GM12875 (cell line): ENCODE results near the gene HLA-DQB1.
"Not testable (repeated sequence)": the region's sequence is repeated elsewhere in the genome, so short reads cannot be mapped to it uniquely, and the experiment has no call there.

Experiments used
- H3K4me3 ChIP-seq: one replicate; pipeline ENCODE4 v1.5.1; 2011; ENCODE audit warnings: low read depth, low read length, control low read depth
- TF ChIP-seq, protein P1 (sequence below): IDR thresholded peaks from 2 replicates; pipeline ENCODE4 v1.5.1; 2011; ENCODE audit warnings: low read depth, mild to moderate bottlenecking, control low read depth, inconsistent platforms, low read length, moderate library complexity, borderline replicate concordance; ENCODE audit not compliant: insufficient read depth

HLA-DQB1 gene

DNA sequence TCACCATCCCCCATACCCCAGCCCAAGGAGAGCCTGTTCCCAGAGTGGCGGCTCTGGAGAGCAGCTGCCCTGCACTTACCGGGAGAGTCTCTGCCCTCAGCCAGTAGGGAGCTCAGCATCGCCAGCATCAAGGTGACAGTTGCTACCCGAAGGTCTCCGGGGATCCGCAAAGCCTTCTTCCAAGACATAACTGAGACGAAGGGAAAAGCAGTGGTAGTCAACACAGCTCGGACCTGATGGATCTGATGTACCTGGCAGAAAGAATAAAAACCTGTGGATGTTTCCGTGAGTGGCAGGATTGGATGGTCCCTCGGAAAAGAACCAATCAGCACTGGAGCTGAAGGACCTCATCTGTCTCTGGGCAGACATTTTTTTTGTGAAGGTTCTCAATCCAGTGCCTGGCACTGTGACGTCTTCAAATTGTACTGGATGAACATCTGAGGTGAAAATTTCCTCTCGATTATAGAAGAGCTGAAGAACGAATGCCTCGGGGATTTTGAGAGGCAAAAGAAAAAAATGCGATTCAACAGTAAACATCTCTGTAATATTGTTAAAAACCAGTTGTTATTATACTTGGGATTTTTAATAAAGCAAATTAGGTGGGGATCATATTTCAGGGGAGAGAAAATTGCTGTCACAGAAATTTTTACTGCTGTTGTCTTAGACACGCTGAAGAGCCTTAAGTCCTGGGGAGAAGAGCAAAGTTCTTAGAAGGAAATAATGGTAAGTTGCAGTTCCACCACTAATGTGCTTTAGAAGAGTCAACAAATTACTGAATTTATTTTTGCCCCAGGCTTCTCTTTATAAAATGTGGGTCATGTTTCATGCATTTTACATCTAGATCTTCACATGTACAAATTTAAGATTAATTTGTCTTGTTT lies at the start of gene HLA-DQB1:
TSS of gene HLA-DQB1 (minus strand) at position 238 of the 881 bp plus-strand sequence. CDS start at position 188, 50 bp downstream.
- H3K4me3 ChIP-seq, result peak within 1 kb of the TSS; percentile 66
- TF ChIP-seq, protein P1, sequence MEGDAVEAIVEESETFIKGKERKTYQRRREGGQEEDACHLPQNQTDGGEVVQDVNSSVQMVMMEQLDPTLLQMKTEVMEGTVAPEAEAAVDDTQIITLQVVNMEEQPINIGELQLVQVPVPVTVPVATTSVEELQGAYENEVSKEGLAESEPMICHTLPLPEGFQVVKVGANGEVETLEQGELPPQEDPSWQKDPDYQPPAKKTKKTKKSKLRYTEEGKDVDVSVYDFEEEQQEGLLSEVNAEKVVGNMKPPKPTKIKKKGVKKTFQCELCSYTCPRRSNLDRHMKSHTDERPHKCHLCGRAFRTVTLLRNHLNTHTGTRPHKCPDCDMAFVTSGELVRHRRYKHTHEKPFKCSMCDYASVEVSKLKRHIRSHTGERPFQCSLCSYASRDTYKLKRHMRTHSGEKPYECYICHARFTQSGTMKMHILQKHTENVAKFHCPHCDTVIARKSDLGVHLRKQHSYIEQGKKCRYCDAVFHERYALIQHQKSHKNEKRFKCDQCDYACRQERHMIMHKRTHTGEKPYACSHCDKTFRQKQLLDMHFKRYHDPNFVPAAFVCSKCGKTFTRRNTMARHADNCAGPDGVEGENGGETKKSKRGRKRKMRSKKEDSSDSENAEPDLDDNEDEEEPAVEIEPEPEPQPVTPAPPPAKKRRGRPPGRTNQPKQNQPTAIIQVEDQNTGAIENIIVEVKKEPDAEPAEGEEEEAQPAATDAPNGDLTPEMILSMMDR, result no peak

DNA sequence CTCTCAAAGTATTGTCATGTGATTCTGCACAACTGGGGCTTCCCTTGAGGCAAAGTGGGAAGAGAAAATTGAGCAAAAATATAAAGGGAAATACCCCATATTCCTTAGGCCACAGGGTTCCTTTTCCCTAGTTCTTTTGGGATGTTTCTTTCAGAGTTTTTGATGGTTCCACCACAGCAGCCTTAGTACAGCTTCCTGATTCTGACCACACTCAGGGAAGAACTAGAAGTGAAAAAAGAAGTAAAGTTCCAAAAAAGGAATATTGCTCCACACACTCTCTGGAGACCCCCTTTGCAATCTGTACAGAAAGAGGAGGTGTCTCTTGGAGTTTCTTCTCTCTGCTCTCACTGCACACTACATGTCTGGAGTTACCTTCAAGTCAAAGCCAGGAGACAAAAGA lies 46.8 kb upstream of the HLA-DQB1 start:
- TF ChIP-seq, protein P1, result no peak
- H3K4me3 ChIP-seq, result no peak overlapping the region

DNA sequence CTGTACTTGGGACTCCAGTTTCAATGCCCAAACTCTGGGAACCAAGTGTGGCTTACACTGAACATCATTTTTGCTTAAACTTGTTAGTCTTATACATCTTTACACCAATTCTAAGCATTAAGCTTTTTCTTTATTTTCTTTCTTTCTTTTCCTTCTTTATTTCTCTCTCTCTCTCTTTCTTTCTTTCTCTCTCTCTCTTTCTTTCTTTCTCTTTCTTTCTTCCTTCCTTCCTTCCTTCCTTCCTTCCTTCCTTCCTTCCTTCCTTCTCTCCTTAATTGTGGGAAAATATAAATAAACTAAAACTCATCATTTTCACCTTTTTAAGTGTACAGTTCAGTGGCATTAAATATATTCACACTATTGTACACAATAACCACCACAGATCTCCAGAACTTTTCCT lies 43.2 kb upstream of the HLA-DQB1 start:
- no peak overlapping the region for H3K4me3 ChIP-seq
- TF ChIP-seq, protein P1, result no peak

DNA sequence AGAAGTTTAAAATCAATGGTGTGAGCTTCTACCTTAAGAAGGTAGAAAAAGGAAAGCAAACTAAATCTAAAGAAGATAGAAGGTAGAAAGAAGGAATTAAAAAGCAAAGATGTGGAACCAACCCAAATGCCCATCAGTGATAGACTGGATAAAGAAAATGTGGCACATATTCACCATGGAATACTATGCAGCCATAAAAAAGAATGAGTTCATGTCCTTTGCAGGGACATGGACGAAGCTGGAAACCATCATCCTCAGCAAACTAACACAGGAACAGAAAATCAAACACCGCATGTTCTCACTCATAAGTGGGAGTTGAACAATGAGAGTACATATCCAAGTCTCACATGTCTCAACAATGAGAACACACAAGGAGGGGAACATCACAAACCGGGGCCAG lies 38.7 kb upstream of the HLA-DQB1 start:
- H3K4me3 ChIP-seq, result not testable (repeated sequence)

DNA sequence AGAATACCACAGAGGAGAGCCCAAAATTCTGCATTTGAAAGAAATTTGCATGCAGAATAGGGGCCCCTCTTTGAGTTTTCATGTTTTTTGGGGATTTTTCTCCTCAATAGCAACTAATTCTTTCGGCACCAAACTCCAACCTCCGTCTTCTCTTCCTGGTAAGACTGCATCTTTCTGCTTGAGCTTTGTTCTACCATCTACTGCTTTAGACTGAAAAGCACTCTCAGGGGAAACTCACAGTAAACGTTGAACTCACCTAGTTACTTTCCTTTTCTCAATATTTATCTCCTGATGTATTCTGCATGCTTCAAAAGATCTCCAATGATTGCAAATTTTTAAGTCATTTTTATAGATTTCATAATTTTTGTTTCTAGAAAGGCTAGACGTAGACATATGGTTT lies 36.9 kb upstream of the HLA-DQB1 start:
- H3K4me3 ChIP-seq, result no peak overlapping the region
- TF ChIP-seq, protein P1, result no peak

DNA sequence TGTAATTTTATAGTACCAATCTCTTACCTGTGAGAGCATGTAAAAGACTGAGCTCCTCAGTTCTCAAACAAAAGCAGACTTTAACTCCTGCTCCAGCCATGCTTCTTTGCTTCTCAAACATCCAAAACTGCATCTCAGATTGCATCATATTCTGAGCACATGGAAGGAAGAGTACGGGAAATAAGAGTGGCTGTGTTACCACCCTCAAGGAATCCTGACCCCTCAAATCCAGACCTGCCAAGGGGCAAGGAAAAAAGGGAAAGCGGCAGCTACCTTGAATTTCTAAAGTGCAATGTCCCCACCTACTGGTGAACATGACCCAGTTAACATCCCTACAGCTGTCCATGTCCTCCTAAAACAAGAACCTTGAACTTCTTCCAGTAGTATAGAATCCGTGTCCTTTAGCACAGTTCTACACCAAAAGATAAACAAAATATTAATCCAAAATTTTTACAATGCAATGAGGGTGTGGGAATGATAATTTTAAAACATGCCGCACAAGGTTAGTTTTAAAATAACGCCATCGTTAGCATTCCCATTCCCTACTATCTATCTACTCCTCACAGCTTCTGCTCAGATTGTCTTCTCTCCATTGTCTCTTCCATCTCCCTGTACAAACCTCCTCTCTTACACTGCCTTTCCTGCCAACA lies 34.1 kb upstream of the HLA-DQB1 start:
- TF ChIP-seq, protein P1, result peak; percentile 50; the same call in 1 of the 2 replicates
- no peak overlapping the region for H3K4me3 ChIP-seq

DNA sequence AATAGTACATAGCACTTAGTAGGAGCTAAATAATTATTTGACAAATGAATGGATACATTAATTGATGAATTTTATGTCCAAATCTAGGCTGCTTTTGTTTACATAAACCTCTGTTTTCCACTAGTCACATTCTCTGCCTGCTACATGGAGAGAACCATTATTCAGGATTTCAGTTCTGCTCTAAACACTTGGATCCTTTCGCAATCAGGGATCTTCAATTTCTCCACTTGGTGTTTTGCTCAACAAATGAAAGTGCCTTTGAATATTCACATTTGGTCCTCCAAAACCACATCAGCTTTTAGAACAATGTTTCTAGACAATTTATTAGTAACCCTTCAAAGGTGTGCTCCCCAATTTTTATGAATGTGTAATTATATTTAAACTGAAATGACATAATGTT lies 30.6 kb upstream of the HLA-DQB1 start:
- H3K4me3 ChIP-seq, result no peak overlapping the region
- TF ChIP-seq, protein P1, result no peak
